ENCODE results near the gene SNRPD1.
"Not testable (repeated sequence)": the region's sequence is repeated elsewhere in the genome, so short reads cannot be mapped to it uniquely, and the experiment has no call there.

Gene SNRPD1

GRCh38 chr18:21612125-21613039 is at the start of gene SNRPD1:
SNRPD1 (plus strand) TSS chr18:21612314; CDS start chr18:21612430, 116 bp downstream.
- FAIRE-seq, result no peak

GRCh38 chr18:21571772-21572171 is 40.3 kb upstream of the SNRPD1 start:
- no peak for FAIRE-seq

DNA sequence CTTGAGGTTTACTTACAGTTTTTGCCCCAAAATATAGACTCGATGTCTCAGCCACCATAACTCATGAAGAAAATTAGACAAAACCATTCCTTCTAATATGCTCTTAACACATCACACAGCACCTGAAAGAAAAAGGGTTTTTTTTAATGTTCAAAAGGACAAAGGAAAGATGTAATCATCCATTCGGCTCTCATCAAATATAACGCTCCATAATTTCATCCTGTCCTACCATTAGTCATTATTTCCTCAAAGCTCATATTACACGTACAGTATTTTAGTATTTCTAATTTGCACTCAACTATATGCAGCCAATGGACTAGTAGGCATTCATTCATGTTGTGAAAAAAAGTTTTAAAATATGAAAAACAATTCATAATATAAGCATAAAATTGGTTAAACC is 36.5 kb upstream of the SNRPD1 start:
- no peak for FAIRE-seq

DNA sequence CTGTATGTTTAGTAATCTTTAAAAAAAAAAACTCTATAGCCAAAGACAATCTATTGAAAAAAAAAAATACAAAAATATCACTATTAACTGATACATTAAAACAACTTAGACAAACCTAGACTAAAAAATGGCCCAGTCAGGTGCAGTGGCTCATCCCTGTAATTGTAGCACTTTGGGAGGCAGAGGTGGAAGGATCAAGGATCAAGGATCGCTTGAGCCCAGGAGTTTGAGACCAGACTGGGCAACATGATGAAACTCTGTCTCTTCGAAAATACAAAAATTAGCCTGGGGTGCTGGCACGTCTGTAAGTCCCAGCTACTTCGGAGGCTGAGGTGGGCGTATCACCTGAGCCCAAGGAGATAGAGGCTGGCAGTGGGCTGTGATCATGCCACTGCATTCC is 27.7 kb upstream of the SNRPD1 start:
- no peak for FAIRE-seq

DNA sequence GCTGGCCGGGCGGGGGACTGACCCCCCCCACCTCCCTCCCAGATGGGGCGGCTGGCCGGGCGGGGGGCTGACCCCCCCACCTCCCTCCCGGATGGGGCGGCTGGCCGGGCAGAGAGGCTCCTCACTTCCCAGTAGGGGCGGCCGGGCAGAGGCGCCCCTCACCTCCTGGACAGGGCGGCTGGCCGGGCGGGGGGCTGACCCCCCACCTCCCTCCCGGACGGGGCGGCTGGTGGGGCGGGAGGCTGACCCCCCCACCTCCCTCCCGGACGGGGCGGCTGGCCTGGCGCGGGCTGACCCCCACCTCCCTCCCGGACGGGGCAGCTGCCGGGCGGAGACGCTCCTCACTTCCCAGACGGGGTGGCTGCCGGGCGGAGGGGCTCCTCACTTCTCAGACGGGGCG is 19.8 kb upstream of the SNRPD1 start:
- FAIRE-seq, result not testable (repeated sequence)

DNA sequence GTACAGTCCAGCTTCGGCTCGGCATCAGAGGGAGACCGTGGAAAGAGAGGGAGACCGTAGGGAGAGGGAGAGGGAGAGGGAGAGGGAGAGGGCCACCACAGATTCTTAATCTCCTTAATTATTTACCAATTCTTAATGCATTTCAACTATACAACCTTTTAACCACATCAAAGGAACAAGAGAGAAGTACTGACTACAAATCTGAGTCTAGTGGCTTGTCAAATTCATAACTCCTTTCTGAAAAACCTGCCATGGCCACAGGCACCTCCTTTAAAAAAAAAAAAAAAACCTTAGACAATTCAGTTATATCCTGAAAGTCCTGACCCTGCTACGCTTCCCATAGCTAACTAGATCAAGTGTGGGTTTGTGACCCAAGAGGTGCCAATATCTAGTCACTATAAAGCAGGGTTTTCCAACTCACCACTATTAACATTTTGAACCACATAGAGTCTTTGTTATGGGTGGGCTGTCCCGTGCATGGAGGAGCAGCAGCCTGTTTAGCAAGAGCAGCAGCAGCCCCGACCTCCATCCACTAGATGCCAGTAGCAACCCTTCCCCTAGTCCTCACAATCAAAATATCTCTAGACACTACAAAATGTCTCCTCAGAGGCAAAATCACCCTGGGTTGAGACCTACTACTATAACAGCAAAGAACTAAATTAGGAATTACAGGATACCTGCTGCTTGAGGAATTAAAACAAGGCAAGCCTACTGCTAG is 18.4 kb upstream of the SNRPD1 start:
- no peak for FAIRE-seq

- no peak for FAIRE-seq
Measured at GRCh38 chr18:21597620-21598019, 14.5 kb upstream of the SNRPD1 start.

- no peak for FAIRE-seq
Measured at GRCh38 chr18:21598726-21599584, 13.2 kb upstream of the SNRPD1 start.

- no peak for FAIRE-seq
Measured at GRCh38 chr18:21599585-21600525, 12.3 kb upstream of the SNRPD1 start.

GRCh38 chr18:21600526-21601410 is 11.3 kb upstream of the SNRPD1 start, which contains the start of gene ESCO1:
ESCO1 (minus strand) TSS chr18:21600704; CDS start chr18:21574843, 25,861 bp downstream.
- no peak for FAIRE-seq

DNA sequence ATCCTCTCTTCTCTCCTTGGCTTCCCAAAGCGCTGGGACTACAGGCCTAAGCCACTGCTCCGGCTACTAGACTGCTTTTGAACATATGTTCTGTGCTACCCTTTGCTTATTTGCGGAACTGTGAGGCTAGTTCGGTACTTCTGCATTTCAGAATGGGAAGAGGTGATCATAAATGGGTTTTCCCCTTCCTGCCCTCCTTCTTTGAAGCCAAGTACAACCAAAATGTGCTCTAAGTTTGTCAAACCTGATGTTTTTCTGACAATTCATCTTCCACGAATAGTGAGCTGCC is 9.9 kb upstream of the SNRPD1 start:
- no peak for FAIRE-seq

GRCh38 chr18:21604671-21605070 is 7.4 kb upstream of the SNRPD1 start:
- FAIRE-seq, result no peak

DNA sequence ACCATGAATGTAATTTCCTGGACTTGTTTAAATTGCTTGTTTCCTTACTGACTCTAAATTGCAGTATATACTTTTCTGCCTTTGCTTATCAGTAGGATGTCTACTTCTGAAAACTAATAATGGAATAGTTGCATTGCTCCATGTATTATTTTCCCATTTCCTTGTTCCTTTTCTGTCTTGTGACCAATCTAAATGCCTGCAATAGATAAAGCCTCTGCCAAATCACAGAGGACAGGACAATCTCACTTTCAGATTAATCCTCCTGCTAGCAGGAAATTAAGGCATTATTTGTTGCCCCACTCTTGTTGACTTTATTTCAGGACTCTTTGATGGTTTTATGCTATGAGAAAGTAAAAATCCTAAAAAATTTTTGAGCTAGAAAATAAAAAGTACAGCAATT is 6.9 kb upstream of the SNRPD1 start:
- FAIRE-seq, result no peak

DNA sequence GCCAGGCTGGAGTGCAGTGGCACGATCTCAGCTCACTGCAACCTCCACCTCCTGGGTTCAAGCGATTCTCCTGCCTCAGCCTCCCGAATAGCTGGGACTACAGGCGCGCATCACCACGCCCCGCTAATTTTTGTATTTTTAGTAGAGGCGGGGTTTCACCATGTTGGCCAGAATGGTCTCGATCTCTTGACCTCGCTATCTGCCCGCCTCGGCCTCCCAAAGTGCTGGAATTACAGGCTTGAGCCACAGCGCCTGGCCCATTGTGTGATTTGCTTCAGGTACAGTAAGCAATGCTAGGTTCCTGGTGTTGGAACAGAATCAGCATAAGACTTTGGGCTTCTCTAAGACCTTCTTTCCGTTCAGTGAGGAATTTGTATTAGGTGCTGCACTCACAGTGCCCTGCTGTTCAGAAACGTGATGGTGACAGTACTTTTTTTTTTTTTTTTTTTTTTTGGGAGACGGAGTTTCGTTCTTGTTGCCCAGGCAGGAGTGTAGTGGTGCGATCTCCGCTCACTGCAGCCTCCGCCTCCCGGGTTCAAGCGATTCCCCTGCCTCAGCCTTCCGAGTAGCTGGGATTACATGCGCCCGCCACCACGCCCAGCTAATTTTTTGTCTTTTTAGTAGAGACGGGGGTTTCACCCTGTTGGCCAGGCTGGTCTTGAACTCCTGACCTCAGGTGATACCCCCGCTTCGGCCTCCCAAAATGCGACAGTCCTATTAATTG is 551 bp upstream of the SNRPD1 start:
- not testable (repeated sequence) for FAIRE-seq

GRCh38 chr18:21621640-21622039 is 9.5 kb downstream of the SNRPD1 start:
- FAIRE-seq, result not testable (repeated sequence)

- no peak for FAIRE-seq
Measured at GRCh38 chr18:21629089-21629832, 17.1 kb downstream of the SNRPD1 start.

- no peak for FAIRE-seq
Measured at GRCh38 chr18:21632393-21632792, 20.3 kb downstream of the SNRPD1 start.

DNA sequence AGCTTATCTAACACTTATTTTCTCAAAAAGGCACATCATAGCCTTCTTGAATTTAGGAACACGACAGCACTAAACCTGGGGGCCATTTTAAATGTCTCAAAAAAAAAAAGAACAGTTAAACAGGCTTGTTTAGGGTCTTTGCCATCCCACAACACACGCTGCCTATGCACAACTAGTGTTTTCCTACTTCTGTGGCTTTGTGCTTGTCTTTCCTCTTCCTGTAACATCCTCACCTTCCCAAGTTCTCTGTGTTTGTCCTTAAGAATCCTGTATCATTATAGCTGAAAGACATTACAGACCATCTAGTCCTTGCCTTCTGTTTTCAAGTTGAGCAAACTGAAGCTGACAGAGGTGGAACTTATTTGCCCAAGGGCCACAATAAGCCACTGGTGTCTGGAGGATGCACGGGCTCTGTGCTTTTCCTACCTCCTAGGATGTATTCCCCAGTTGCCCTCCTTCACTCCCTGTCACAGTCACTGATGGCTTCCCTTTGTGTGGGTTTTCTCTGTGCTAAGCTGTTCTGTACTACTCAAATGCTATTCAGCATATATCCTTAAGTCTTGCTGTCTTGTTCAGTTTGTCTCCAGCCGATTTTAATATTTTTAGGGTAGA is 22.6 kb downstream of the SNRPD1 start:
- no peak for FAIRE-seq

DNA sequence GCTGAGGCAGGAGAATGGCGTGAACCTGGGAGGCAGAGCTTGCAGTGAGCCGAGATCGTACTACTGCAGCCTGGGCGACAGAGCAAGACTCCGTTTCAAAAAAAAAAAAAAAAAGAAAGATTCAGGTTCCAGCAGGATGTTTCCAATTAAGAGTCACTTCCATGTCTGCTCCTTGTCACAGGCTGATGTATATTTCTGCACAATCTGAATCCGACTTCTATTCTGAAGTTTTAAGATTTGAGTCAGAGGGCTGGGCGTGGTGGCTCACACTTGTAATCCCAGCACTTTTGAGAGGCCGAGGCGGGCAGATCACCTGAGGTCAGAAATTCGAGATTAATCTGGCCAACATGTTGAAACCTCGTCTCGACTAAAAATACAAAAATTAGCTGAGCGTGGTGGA is 24.7 kb downstream of the SNRPD1 start:
- FAIRE-seq, result no peak
